Fibroblast of skin of back (primary cell): ENCODE data around the gene ACAD8.
"Not testable (repeated sequence)": the region's sequence is repeated elsewhere in the genome, so short reads cannot be mapped to it uniquely, and the experiment has no call there.

ENCODE experiments used
- DNase-seq: peaks from one replicate; pipeline ENCODE4 v3.0.0-alpha.2; 2013

ACAD8 gene

GRCh38 chr11:134240592-134240991, 12.8 kb upstream of the ACAD8 start:
- no peak for DNase-seq

DNA sequence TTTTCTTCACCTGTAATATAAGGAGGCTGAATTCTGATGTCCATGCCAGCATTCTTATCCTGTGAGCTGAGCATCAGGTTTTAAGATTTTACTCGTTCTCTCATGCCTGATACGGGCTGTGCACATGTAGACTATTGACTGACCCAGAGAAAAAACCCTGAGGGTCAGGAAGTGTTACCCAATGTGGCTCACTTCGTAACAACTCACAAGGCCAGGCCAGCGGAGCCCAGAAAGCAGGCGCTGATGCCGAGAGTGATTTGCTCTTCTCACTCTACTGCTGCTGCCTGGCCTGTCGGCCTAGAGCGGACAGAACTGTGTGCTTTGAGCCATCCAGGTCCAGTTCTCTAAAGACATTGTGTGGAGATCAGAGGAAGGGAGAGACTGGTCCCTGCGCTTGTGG, 11.0 kb upstream of the ACAD8 start:
- no peak for DNase-seq

DNA sequence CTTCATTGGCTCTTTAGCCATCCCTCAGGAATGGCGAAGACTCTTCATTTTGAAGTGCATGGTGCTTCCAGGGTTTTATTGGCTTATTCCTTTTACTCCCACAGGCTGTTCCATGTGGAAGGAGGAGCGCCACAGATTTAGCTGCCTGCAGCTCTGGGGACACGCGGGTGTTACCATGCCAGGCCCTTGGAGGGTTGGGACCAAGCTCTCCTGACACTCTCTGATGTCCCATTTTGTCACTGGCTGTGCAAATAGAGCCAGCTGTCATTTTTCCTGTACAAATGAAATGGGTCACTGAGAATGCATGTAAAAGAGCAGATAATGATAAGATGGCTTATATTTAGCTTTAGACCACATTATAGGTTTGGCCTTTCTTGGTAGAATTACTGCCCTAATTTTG, 9.5 kb upstream of the ACAD8 start:
- no peak for DNase-seq

DNA sequence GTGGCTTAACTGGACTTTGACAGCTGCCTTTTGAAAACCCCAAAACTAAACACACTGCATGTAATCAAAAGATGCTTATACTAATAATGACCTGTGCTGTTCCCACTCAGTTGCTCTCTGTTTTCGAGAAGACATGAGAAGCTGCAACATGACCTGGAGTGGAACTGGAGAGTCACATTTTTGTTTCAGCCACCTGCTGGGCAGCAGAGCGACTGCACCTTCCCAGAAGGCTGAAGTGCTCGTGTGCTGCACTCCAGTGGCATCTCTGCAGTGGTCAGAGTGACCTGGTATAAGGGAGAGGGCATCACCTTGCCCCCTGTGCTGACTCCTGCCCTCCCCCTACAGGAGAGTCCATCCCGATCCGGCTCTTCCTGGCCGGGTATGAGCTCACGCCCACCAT, 8.8 kb upstream of the ACAD8 start:
- DNase-seq = no peak

DNA sequence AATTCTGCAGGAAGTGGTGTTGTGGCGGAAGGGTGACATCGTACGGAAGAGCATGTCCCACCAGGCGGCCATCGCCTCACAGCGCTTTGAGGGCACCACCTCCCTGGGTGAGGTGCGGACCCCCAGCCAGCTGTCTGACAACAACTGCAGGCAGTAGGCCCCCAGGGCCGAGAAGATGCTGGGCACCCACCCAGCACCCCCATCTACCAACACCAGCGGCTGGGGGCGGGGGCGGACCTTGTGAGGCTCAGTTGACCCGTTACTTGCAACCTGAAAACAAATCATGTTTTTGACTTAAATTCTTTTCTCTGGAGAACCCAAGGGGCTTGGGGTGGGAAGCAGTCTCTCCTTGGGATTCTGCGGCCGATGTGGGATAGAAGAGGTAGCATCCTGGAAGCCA, 7.9 kb upstream of the ACAD8 start:
- no peak for DNase-seq

DNA sequence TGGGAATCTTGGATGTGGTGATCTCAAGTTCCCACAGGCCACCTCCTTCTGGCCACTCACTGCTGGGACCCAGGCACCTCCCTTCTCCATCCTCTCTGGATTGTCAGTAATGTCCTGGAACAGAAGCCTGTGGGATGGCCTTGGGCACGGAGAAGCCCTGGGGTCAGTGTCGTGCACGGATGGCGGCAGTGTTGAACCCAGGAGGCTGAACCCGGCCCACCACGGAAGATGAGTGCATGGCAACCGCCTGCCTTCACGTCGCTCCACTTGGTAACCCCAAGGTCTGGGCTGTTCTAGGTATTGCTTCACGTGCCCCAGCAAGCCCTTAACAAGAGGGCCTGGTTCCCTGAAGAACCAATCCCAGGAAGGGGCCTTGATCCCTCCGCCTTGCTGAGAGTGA, 7.3 kb upstream of the ACAD8 start:
- DNase-seq = no peak

DNA sequence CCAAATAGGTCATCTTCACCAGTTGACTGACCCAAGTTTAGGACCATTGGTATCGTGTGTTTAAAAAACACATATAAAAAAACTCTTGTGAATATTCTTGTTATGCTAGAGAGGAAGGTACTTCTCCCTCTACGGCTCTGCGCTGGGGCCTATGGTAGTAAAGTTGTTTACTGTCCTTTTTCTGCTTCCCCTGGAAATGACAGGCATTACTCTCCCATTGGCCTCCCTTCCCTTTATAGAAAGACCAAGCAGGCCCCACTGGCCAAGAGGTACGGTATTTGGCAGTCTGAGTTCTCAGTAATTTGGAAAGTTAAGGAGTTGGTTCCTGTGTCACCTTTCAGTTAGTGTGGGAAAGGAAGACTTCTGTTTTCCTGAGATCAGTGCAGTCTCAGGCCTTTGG, 6.7 kb upstream of the ACAD8 start:
- DNase-seq = no peak

GRCh38 chr11:134248910-134249480, 4.4 kb upstream of the ACAD8 start:
- DNase-seq = no peak

- DNase-seq = no peak
Measured at GRCh38 chr11:134250246-134250645, 3.1 kb upstream of the ACAD8 start.

- DNase-seq = no peak
Measured at GRCh38 chr11:134250675-134251074, 2.7 kb upstream of the ACAD8 start.

DNA sequence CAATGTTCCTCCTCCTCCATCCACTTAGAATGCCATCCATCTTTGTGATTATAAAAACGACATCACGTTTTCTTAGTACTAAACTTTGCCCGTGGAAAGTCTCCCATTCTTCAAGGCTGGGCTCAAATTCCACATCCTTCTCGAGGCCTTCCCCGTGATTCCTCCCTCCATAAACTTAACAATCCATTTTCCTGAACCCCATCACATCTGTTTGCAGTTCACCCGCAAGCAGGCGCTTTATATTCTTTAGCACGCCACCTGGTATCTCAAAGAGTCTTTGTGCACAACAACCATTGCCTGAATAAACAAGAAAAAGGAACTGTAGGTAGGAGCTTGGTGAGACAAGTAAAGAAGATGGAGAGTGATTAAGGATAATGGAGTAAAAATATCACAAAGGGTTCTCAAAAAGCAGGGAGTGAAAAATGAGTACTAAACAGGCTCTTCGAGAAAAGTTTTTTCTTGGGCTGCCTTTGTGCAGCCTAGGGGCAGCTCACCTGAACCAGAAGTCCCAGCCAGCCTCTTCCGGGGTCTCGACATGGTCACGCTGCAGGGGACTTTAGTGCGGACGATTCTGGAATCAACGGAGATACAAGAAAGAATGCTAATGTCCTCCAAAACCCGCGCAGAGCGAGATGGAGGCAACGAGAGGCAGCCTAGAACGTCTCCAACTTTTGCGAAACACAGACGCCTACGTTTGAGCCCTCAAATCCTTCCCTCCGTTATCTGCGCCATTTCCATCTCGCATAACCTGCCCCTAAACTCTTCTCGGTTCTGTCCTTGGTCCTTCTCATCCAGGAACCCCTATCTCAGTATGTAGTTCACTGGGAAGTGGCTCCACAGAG, 801 bp upstream of the ACAD8 start:
- DNase-seq = peak; percentile 53

GRCh38 chr11:134254433-134255183, 1.2 kb downstream of the ACAD8 start:
- DNase-seq = no peak

GRCh38 chr11:134255184-134255561, 1.8 kb downstream of the ACAD8 start:
- DNase-seq = not testable (repeated sequence)

DNA sequence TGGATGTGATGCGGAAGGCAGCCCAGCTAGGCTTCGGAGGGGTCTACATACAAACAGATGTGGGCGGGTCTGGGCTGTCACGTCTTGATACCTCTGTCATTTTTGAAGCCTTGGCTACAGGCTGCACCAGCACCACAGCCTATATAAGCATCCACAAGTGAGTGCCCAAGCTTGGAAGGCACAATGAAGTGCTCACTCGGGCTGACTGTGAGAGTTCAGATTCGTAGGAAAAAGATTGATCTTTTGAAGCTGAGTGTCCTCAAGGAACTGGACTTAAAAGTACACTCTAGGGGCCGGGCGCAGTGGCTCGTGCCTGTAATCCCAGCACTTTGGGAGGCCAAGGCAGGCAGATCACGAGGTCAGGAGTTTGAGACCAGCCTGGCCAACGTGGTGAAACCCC, 3.7 kb downstream of the ACAD8 start:
- no peak for DNase-seq

GRCh38 chr11:134258577-134258976, 5.2 kb downstream of the ACAD8 start:
- DNase-seq = no peak

GRCh38 chr11:134260503-134260902, 7.1 kb downstream of the ACAD8 start:
- DNase-seq = no peak

- DNase-seq = no peak
Measured at GRCh38 chr11:134260983-134261382, 7.6 kb downstream of the ACAD8 start.

GRCh38 chr11:134261626-134262488, 8.5 kb downstream of the ACAD8 start:
- DNase-seq = no peak

- no peak for DNase-seq
Measured at GRCh38 chr11:134264966-134265764, 11.8 kb downstream of the ACAD8 start.

DNA sequence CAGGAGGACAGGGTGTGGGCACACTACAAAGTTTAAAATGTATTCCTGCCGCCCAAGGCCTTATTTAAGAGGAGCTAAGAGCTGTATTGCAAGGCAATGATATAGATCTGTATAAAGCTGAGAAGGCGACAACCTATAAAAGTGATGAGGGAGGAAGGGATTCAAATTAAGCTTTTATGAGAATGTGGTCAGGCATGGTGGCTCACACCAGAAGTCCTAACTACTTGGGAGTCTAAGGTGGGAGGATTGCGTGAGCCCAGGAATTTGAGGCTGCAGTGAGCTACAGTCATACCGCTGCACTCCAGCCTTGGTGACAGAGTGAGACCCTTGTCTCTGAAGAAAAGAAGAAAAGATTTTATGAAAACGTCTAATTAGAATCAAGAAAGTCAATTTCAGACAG, 13.1 kb downstream of the ACAD8 start:
- no peak for DNase-seq

- peak; percentile 68 for DNase-seq
Measured at GRCh38 chr11:134266841-134267251, 13.5 kb downstream of the ACAD8 start.

GRCh38 chr11:134267461-134267860, 14.1 kb downstream of the ACAD8 start:
- DNase-seq = no peak
